HG03103 (cell line): ENCODE measurements around the gene FKBP1A.

Source experiments
- ATAC-seq: cut with Tn5 transposase; IDR thresholded peaks from one replicate; pipeline ENCODE4 v1.9.1; 2021; ENCODE audit warnings: low read depth; ENCODE audit not compliant: unreplicated experiment

The FKBP1A gene

DNA sequence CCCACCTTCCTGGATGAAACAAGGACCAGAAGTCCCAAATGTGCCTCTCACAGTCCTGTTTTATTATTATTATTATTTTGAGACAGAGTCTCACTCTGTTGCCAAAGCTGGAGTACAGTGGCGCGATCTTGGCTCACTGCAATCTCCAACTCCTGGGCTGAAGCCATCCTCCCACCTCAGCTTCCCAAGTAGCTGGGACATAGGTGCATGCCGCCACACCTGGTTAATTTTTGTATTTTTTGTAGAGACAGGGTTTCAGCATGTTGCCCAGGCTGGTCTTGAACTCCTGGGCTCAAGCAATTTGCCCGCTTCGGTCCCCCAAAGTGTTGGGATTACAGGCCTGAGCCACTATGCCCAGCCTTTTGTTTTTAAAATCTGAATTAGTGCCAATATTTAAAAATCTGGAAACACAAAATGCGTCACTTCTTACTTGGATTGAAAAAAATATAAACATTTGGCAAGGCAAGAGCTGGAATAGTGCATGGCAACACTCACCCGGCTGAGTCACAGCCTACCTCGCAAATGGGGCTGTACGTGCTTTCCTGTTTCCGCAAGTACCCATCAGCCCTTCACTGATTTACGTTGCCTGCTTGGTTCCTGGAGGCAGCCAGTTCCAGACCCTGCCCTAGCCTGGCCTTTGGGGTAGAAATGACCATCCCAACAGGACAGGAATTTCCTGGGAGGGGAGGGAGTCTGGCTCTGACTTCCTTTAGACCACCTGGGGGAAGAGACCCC, 70.2 kb downstream of the FKBP1A start:
- no peak for ATAC-seq

- no peak for ATAC-seq
Observed at GRCh38 chr20:1321654-1321939, 71.3 kb downstream of the FKBP1A start.

GRCh38 chr20:1320902-1321653, 71.8 kb downstream of the FKBP1A start:
- ATAC-seq = no peak

GRCh38 chr20:1320016-1320415, 72.8 kb downstream of the FKBP1A start:
- ATAC-seq = no peak

DNA sequence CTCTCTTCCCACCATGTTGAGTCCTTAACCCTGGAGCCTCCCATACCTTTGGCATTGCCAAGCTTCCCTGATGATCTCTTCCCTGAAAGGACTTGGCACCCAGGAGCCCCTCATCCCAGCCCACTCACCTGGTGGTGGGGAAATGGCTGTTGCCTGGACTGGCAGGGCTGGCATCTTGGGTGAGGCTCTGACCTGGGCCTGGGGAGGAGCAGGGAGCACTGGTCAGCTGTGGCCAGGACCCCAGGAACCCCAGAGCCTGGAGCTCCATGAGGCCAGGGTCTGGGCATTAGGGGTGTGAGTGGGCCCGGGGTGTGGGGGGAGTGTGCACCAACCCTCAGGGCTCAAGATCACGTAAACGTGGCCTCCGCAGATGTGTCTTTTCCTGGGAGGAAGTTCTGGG, 73.4 kb downstream of the FKBP1A start:
- ATAC-seq = no peak

- no peak for ATAC-seq
Observed at GRCh38 chr20:1319051-1319450, 73.8 kb downstream of the FKBP1A start.
